ENCODE measurements around the gene LRFN2.

Gene LRFN2

GRCh38 chr6:40343318-40343876, 243.8 kb downstream of the LRFN2 start:
- DNase-seq = no peak

GRCh38 chr6:40342723-40343122, 244.4 kb downstream of the LRFN2 start:
- DNase-seq = no peak

GRCh38 chr6:40341726-40342125, 245.4 kb downstream of the LRFN2 start:
- no peak for DNase-seq

Measured in NCI-H526 (cell line).